Stimulated activated naive CD8-positive, alpha-beta T cell treated with anti-CD3 and anti-CD28 coated beads, Interleukin-15, amount 100 ng/mL, for 72 hours (primary cell): ENCODE data around the gene HSD17B13.
"Not testable (repeated sequence)": the region's sequence is repeated elsewhere in the genome, so short reads cannot be mapped to it uniquely, and the experiment has no call there.

Source experiments
- ATAC-seq: fragments of 150-1000 bp; cut with Tn5 transposase; 2 replicates; pipeline ENCODE4 v1.10.0; 2021; ENCODE audit warnings: mild to moderate bottlenecking, moderate library complexity
- DNase-seq, 2 donors: peaks; one replicate each; pipeline ENCODE4 v3.0.0; 2021 to 2022
- H3K27ac Mint-ChIP-seq, 2 donors: one replicate each; pipeline ENCODE4 v1.8.0; 2022; ENCODE audit warnings: mild to moderate bottlenecking in 2 of 2, mixed read lengths in 2 of 2, moderate library complexity in 2 of 2
- H3K27me3 Mint-ChIP-seq: one replicate; pipeline ENCODE4 v1.8.0; 2022; ENCODE audit warnings: mixed read lengths
- H3K4me1 Mint-ChIP-seq: one replicate; pipeline ENCODE4 v1.8.0; 2022; ENCODE audit warnings: mild to moderate bottlenecking, mixed read lengths
- H3K4me3 Mint-ChIP-seq, 2 donors: one replicate each; pipeline ENCODE4 v1.8.0; 2022; ENCODE audit warnings: mild to moderate bottlenecking in 2 of 2, mixed read lengths in 2 of 2, moderate library complexity in 1 of 2
- H3K9me3 Mint-ChIP-seq, 2 donors: one replicate each; pipeline ENCODE4 v1.8.0; 2022; ENCODE audit warnings: mixed read lengths in 2 of 2

HSD17B13 gene

GRCh38 chr4:87333267-87333666 is 10.6 kb upstream of the HSD17B13 start:
- no peak overlapping the region for H3K27ac Mint-ChIP-seq
- H3K4me1 Mint-ChIP-seq, result no peaks in the 10 kb centered on the region
- DNase-seq, result no peak
- H3K27me3 Mint-ChIP-seq, result no peaks in the 10 kb centered on the region
- ATAC-seq, result no peak
- no peak overlapping the region for H3K4me3 Mint-ChIP-seq
- peaks cover 47 to 54% of the 10 kb centered on the region in 2 donors for H3K9me3 Mint-ChIP-seq

- Mint-ChIP-seq H3K27ac (peak overlapping the region in 1 of 2 donors; percentile 39), H3K4me3 (no peak overlapping the region), H3K27me3 (no peaks in the 10 kb centered on the region), H3K4me1 (no peaks in the 10 kb centered on the region), H3K9me3 (peaks cover 48 to 56% of the 10 kb centered on the region in 2 donors)
- DNase-seq (no peak), ATAC-seq (no peak)
These were observed 8.1 kb upstream of the HSD17B13 start for GRCh38 chr4:87330761-87331160.

- Mint-ChIP-seq H3K27ac (no peak overlapping the region), H3K27me3 (no peaks in the 10 kb centered on the region), H3K9me3 (peaks cover 32 to 37% of the 10 kb centered on the region in 2 donors), H3K4me1 (no peaks in the 10 kb centered on the region), H3K4me3 (no peak overlapping the region)
- no peak for ATAC-seq
- no peak for DNase-seq
These were observed 4.5 kb upstream of the HSD17B13 start for GRCh38 chr4:87327136-87327535.

GRCh38 chr4:87326460-87326859 is 3.8 kb upstream of the HSD17B13 start:
- DNase-seq (no peak), ATAC-seq (no peak)
- Mint-ChIP-seq H3K27ac (no peak overlapping the region), H3K4me3 (no peak overlapping the region), H3K27me3 (no peaks in the 10 kb centered on the region), H3K4me1 (no peaks in the 10 kb centered on the region), H3K9me3 (peaks cover 27 to 30% of the 10 kb centered on the region in 2 donors)

- peak overlapping the region in 1 of 2 donors; percentile 59 for H3K27ac Mint-ChIP-seq
- no peaks in the 10 kb centered on the region for H3K27me3 Mint-ChIP-seq
- H3K4me1 Mint-ChIP-seq, result no peaks in the 10 kb centered on the region
- no peak overlapping the region for H3K4me3 Mint-ChIP-seq
- H3K9me3 Mint-ChIP-seq, result no peaks in the 10 kb centered on the region
- ATAC-seq (no peak), DNase-seq (no peak)
These were observed 794 bp downstream of the HSD17B13 start for GRCh38 chr4:87321888-87322287.

GRCh38 chr4:87317527-87317926 is 5.2 kb downstream of the HSD17B13 start:
- Mint-ChIP-seq H3K4me3 (no peak overlapping the region), H3K9me3 (no peaks in the 10 kb centered on the region), H3K27me3 (no peaks in the 10 kb centered on the region), H3K27ac (no peak overlapping the region), H3K4me1 (no peaks in the 10 kb centered on the region)
- no peak for DNase-seq
- peak; percentile 35 for ATAC-seq

- no peak for DNase-seq
- Mint-ChIP-seq H3K9me3 (no peaks in the 10 kb centered on the region), H3K4me1 (no peaks in the 10 kb centered on the region), H3K27me3 (no peaks in the 10 kb centered on the region), H3K4me3 (no peak overlapping the region), H3K27ac (no peak overlapping the region)
- ATAC-seq, result no peak
These were observed 5.7 kb downstream of the HSD17B13 start for GRCh38 chr4:87316961-87317360.

- not testable (repeated sequence) for H3K4me3 Mint-ChIP-seq, H3K9me3 Mint-ChIP-seq, H3K27me3 Mint-ChIP-seq, H3K4me1 Mint-ChIP-seq, ATAC-seq, DNase-seq, H3K27ac Mint-ChIP-seq
These were observed 7.7 kb downstream of the HSD17B13 start for GRCh38 chr4:87315000-87315399.

- H3K27me3 Mint-ChIP-seq, result no peaks in the 10 kb centered on the region
- no peaks in the 10 kb centered on the region for H3K9me3 Mint-ChIP-seq
- H3K27ac Mint-ChIP-seq, result no peak overlapping the region
- ATAC-seq (no peak), DNase-seq (no peak)
- H3K4me1 Mint-ChIP-seq, result no peaks in the 10 kb centered on the region
- H3K4me3 Mint-ChIP-seq, result no peak overlapping the region
These were observed 8.9 kb downstream of the HSD17B13 start for GRCh38 chr4:87313756-87314155.

GRCh38 chr4:87311684-87312083 is 11.0 kb downstream of the HSD17B13 start:
- H3K4me1 Mint-ChIP-seq, result peaks cover 4% of the 10 kb centered on the region
- no peak overlapping the region for H3K4me3 Mint-ChIP-seq
- no peak for DNase-seq
- H3K9me3 Mint-ChIP-seq, result no peaks in the 10 kb centered on the region
- no peak for ATAC-seq
- H3K27ac Mint-ChIP-seq, result no peak overlapping the region
- H3K27me3 Mint-ChIP-seq, result no peaks in the 10 kb centered on the region

- ATAC-seq, result no peak
- H3K4me3 Mint-ChIP-seq, result no peak overlapping the region
- peaks cover 8% of the 10 kb centered on the region for H3K4me1 Mint-ChIP-seq
- no peaks in the 10 kb centered on the region for H3K9me3 Mint-ChIP-seq
- H3K27ac Mint-ChIP-seq, result peak overlapping the region in 1 of 2 donors; percentile 43
- H3K27me3 Mint-ChIP-seq, result no peaks in the 10 kb centered on the region
- no peak for DNase-seq
These were observed 11.9 kb downstream of the HSD17B13 start for GRCh38 chr4:87310691-87311335.

- Mint-ChIP-seq H3K9me3 (no peaks in the 10 kb centered on the region), H3K4me1 (peaks cover 8% of the 10 kb centered on the region), H3K27ac (no peak overlapping the region), H3K27me3 (no peaks in the 10 kb centered on the region), H3K4me3 (no peak overlapping the region)
- ATAC-seq (no peak), DNase-seq (no peak)
These were observed 13.1 kb downstream of the HSD17B13 start for GRCh38 chr4:87309625-87310024.

GRCh38 chr4:87306056-87306455 is 16.6 kb downstream of the HSD17B13 start:
- peaks cover 8% of the 10 kb centered on the region for H3K4me1 Mint-ChIP-seq
- no peaks in the 10 kb centered on the region for H3K9me3 Mint-ChIP-seq

GRCh38 chr4:87305562-87305961 is 17.1 kb downstream of the HSD17B13 start:
- DNase-seq, result no peak
- peaks cover 8% of the 10 kb centered on the region for H3K4me1 Mint-ChIP-seq
- no peaks in the 10 kb centered on the region for H3K9me3 Mint-ChIP-seq
- no peak overlapping the region for H3K4me3 Mint-ChIP-seq
- H3K27me3 Mint-ChIP-seq, result no peaks in the 10 kb centered on the region
- ATAC-seq, result no peak
- H3K27ac Mint-ChIP-seq, result no peak overlapping the region

More at GRCh38 chr4:87306056-87306455, 16.6 kb downstream of the HSD17B13 start:
- H3K27ac Mint-ChIP-seq, result no peak overlapping the region
- no peak for ATAC-seq
- no peaks in the 10 kb centered on the region for H3K27me3 Mint-ChIP-seq
- H3K4me3 Mint-ChIP-seq, result no peak overlapping the region
- DNase-seq, result no peak

GRCh38 chr4:87304745-87305432 is 17.8 kb downstream of the HSD17B13 start:
- Mint-ChIP-seq H3K27me3 (no peaks in the 10 kb centered on the region), H3K4me1 (peaks cover 8% of the 10 kb centered on the region), H3K9me3 (no peaks in the 10 kb centered on the region), H3K4me3 (no peak overlapping the region), H3K27ac (no peak overlapping the region)
- no peak for ATAC-seq
- DNase-seq, result no peak

- Mint-ChIP-seq H3K4me1 (no peaks in the 10 kb centered on the region), H3K4me3 (no peak overlapping the region), H3K27me3 (no peaks in the 10 kb centered on the region), H3K27ac (no peak overlapping the region), H3K9me3 (peaks cover 0 to under 1% of the 10 kb centered on the region in 2 donors)
- no peak for ATAC-seq
- DNase-seq, result no peak
These were observed 22.8 kb downstream of the HSD17B13 start for GRCh38 chr4:87299898-87300297.
